WTC11 (cell line): ENCODE measurements around the gene TMX4. TPM values are rescaled to one million over a fixed set of nuclear protein-coding genes. Genes with fewer than 3 reads are reported as not detected.

Experiments
- ATAC-seq: fragments of 200-7000 bp; cut with Tn5 transposase; 2 replicates; pipeline ENCODE4 v1.10.0; 2021; ENCODE audit warnings: mild to moderate bottlenecking, moderate library complexity
- CTCF ChIA-PET: fragments of 300-600 bp; sonication (Branson Sonifier 250); formaldehyde crosslinking; loops from one replicate; lab custom pipeline; 2021; ENCODE audit warnings: antibody characterized with exemption; lab: Charles Lee
- POLR2A ChIA-PET: fragments of 350-600 bp; sonication (Branson Sonifier 250); formaldehyde crosslinking; loops from one replicate; lab custom pipeline; 2021; ENCODE audit warnings: antibody characterized with exemption; lab: Charles Lee
- DNase-seq: peaks from one replicate; pipeline ENCODE4 v3.0.0; 2021; ENCODE audit warnings: low spot score
- H3K27ac Mint-ChIP-seq: 2 replicates; pipeline ENCODE4 v1.8.0; 2021; ENCODE audit warnings: mixed read lengths
- H3K27me3 Mint-ChIP-seq: 2 replicates; pipeline ENCODE4 v1.8.0; 2021; ENCODE audit warnings: low read depth, mild to moderate bottlenecking, moderate library complexity, mixed read lengths
- H3K36me3 Mint-ChIP-seq: 2 replicates; pipeline ENCODE4 v1.8.0; 2021; ENCODE audit warnings: mixed read lengths
- H3K4me1 Mint-ChIP-seq: 2 replicates; pipeline ENCODE4 v1.8.0; 2022; ENCODE audit warnings: mixed read lengths
- H3K4me3 Mint-ChIP-seq: 2 replicates; pipeline ENCODE4 v1.8.0; 2021; ENCODE audit warnings: mild to moderate bottlenecking, moderate library complexity, mixed read lengths
- H3K9me3 Mint-ChIP-seq: 2 replicates; pipeline ENCODE4 v1.8.0; 2021; ENCODE audit warnings: mixed read lengths
- AR ChIP-seq: fragments of 250-450 bp; sonication (Bioruptor Pico); IDR thresholded peaks from 2 replicates; pipeline ENCODE4 v1.9.0; 2021; ENCODE audit warnings: mild to moderate bottlenecking
- ATF3 ChIP-seq: sonication (generic); formaldehyde crosslinking; conservative IDR thresholded peaks from 2 replicates; pipeline ENCODE4 v1.8.1; 2022; ENCODE audit warnings: mild to moderate bottlenecking, missing genetic modification reagents
- EMX1 ChIP-seq: fragments of 250-450 bp; sonication (Bioruptor Pico); IDR thresholded peaks from 2 replicates; pipeline ENCODE4 v1.8.0; 2021; ENCODE audit warnings: mild to moderate bottlenecking
- ERG ChIP-seq: fragments of 250-450 bp; sonication (Bioruptor Pico); IDR thresholded peaks from 2 replicates; pipeline ENCODE4 v1.8.0; 2021; ENCODE audit warnings: mild to moderate bottlenecking
- ESRRA ChIP-seq: sonication (generic); formaldehyde crosslinking; IDR thresholded peaks from 2 replicates; pipeline ENCODE4 v1.8.1; 2022; ENCODE audit warnings: mild to moderate bottlenecking, missing genetic modification reagents, borderline replicate concordance
- GABPB1 ChIP-seq: sonication (generic); formaldehyde crosslinking; IDR thresholded peaks from 2 replicates; pipeline ENCODE4 v1.8.1; 2023; ENCODE audit warnings: mild to moderate bottlenecking, missing genetic modification reagents
- IRF2 ChIP-seq: sonication (generic); formaldehyde crosslinking; IDR thresholded peaks from 2 replicates; pipeline ENCODE4 v1.8.0; 2022; ENCODE audit warnings: low read depth, missing genetic modification reagents, borderline replicate concordance
- JAZF1 ChIP-seq: fragments of 250-450 bp; sonication (Bioruptor Pico); IDR thresholded peaks from 2 replicates; pipeline ENCODE4 v1.9.0; 2021; ENCODE audit warnings: moderate library complexity, mild to moderate bottlenecking, inconsistent platforms
- OVOL2 ChIP-seq: fragments of 250-450 bp; sonication (Bioruptor Pico); IDR thresholded peaks from 2 replicates; pipeline ENCODE4 v1.9.0; 2021; ENCODE audit warnings: mild to moderate bottlenecking, borderline replicate concordance
- RELA ChIP-seq: sonication (generic); formaldehyde crosslinking; IDR thresholded peaks from 2 replicates; pipeline ENCODE4 v1.8.1; 2022; ENCODE audit warnings: missing genetic modification reagents, mild to moderate bottlenecking, borderline replicate concordance
- SP1 ChIP-seq: sonication (generic); formaldehyde crosslinking; conservative IDR thresholded peaks from 2 replicates; pipeline ENCODE4 v1.8.1; 2022; ENCODE audit warnings: missing genetic modification reagents
- TEAD4 ChIP-seq: sonication (generic); formaldehyde crosslinking; IDR thresholded peaks from 2 replicates; pipeline ENCODE4 v1.8.0; 2022; ENCODE audit warnings: mild to moderate bottlenecking, missing genetic modification reagents
- USF1 ChIP-seq: sonication (generic); formaldehyde crosslinking; IDR thresholded peaks from 2 replicates; pipeline ENCODE4 v1.8.0; 2022; ENCODE audit warnings: mild to moderate bottlenecking, missing genetic modification reagents
- ZNF512 ChIP-seq: sonication (generic); formaldehyde crosslinking; IDR thresholded peaks from 2 replicates; pipeline ENCODE4 v1.8.1; 2022; ENCODE audit warnings: missing genetic modification reagents, borderline replicate concordance
- ZNF532 ChIP-seq: fragments of 250-450 bp; sonication (Bioruptor Pico); IDR thresholded peaks from 2 replicates; pipeline ENCODE4 v1.9.0; 2021; ENCODE audit warnings: mild to moderate bottlenecking, borderline replicate concordance
- ZNF671 ChIP-seq: fragments of 250-450 bp; sonication (Bioruptor Pico); IDR thresholded peaks from 2 replicates; pipeline ENCODE4 v1.8.0; 2021; ENCODE audit warnings: mild to moderate bottlenecking
- total RNA-seq: library from RNA; stranded (reverse); gene quantifications from 3 replicates; pipeline ENCODE4 v1.2.3, GENCODE V29; 2021

The TMX4 gene
- total RNA-seq, 1 experiment from 2014 or later = 9.8 TPM

GRCh38 chr20:7975851-7976414 is 43.6 kb downstream of the TMX4 start:
- H3K27ac Mint-ChIP-seq = no peak overlapping the region
- H3K36me3 Mint-ChIP-seq = no peaks in the 10 kb centered on the region
- H3K9me3 Mint-ChIP-seq = no peaks in the 10 kb centered on the region
- peaks cover 6% of the 10 kb centered on the region for H3K4me1 Mint-ChIP-seq
- H3K4me3 Mint-ChIP-seq = no peak overlapping the region
- no peak for TF ChIP-seq GABPB1 (CRISPR knock-in tag)
- TF ChIP-seq USF1 (CRISPR knock-in tag) = no peak
- TF ChIP-seq IRF2 = no peak
- no peak for TF ChIP-seq SP1 (CRISPR knock-in tag)
- TF ChIP-seq ATF3 (CRISPR knock-in tag) = no peak
- TF ChIP-seq ZNF671 (CRISPR knock-in tag) = no peak
- TF ChIP-seq ERG (CRISPR knock-in tag) = no peak
- no peak for TF ChIP-seq ESRRA (CRISPR knock-in tag)
- TF ChIP-seq JAZF1 (CRISPR knock-in tag) = no peak
- no peak for TF ChIP-seq RELA
- no peak for TF ChIP-seq EMX1 (CRISPR knock-in tag)
- TF ChIP-seq OVOL2 (CRISPR knock-in tag) = no peak
- TF ChIP-seq ZNF532 = no peak
- no peak for TF ChIP-seq AR (CRISPR knock-in tag)
- TF ChIP-seq ZNF512 (CRISPR knock-in tag) = no peak
- no peak for TF ChIP-seq TEAD4 (CRISPR knock-in tag)
- ChIA-PET POLR2A (no interaction called here), CTCF (no interaction called here)
- H3K27me3 Mint-ChIP-seq = no peaks in the 10 kb centered on the region; the same call in 1 of the 2 replicates
- ATAC-seq = no peak
- no peak for DNase-seq
